Dendritic cell treated with granulocyte-macrophage colony-stimulating factor and Interleukin-4, amounts not matched to agents 40 ng/mL and 50 ng/mL, for 4 days (primary cell): Measurements from ENCODE around the gene SYNE1.
"Not testable (repeated sequence)": the region's sequence is repeated elsewhere in the genome, so short reads cannot be mapped to it uniquely, and the experiment has no call there.

ENCODE experiments used
- H3K27ac Mint-ChIP-seq: one replicate; pipeline ENCODE4 v1.8.0; 2022; ENCODE audit warnings: mild to moderate bottlenecking, mixed read lengths
- H3K27me3 Mint-ChIP-seq: one replicate; pipeline ENCODE4 v1.8.0; 2022; ENCODE audit warnings: mild to moderate bottlenecking, mixed read lengths
- H3K36me3 Mint-ChIP-seq: one replicate; pipeline ENCODE4 v1.8.0; 2022; ENCODE audit warnings: low read depth, mixed read lengths
- H3K4me1 Mint-ChIP-seq: one replicate; pipeline ENCODE4 v1.8.0; 2022; ENCODE audit warnings: low read depth, mixed read lengths
- H3K4me3 Mint-ChIP-seq: one replicate; pipeline ENCODE4 v1.8.0; 2022; ENCODE audit warnings: mild to moderate bottlenecking, moderate library complexity, mixed read lengths
- H3K9me3 Mint-ChIP-seq: one replicate; pipeline ENCODE4 v1.8.0; 2022; ENCODE audit warnings: mixed read lengths
- intact Hi-C: fragments of 100-400 bp; cut with micrococcal nuclease; formaldehyde crosslinking; loops from one replicate; pipeline ENCODE4 v1.15.0; 2022

The SYNE1 gene

DNA sequence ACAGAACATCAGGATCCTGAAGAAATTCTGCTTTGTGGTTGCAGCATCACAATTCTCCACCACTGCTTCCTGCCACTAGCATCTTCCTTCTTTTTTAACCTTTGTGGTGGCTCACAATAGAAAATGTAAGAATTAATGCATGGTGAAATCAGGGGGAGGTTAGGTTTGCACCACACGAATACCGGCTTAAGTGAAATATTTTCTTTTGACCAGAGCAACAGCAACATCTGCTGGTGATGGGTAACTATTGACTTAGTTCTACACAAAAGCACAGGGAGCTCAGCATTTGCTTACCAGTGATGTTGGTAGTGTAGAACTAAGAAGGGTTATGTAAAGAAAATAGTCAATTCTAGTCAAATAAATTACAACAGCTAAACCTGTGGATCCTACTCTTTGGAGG, 280.5 kb downstream of the SYNE1 start:
- intact Hi-C loops, result loop anchor here (2.0 kb wide), 1 partner anchor 150 kb away; no protein-coding TSS in a partner anchor
- Mint-ChIP-seq H3K36me3 (no peaks in the 10 kb centered on the region), H3K27ac (no peak overlapping the region), H3K27me3 (no peaks in the 10 kb centered on the region), H3K4me3 (no peak overlapping the region), H3K9me3 (no peaks in the 10 kb centered on the region), H3K4me1 (no peaks in the 10 kb centered on the region)

DNA sequence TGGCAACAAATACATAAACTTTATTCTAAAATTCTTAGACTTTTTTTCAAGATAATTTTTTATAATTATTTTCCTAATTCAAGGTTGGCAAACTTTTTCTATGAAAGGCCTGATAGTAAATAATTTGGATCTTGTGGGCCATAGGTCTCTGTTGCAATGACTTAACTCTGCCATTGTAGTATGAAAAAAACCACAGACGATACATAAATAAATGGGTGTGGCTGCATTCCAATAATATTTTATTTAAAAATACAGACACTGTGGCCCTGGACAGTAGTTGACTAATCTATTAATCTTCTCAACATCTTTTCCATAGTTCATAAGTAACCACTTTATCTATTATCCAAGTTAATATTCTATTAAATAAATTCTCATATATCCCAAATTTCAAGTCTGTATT, 281.1 kb downstream of the SYNE1 start:
- intact Hi-C loops, result loop anchor here (2.0 kb wide), 1 partner anchor 149 kb away; no protein-coding TSS in a partner anchor
- no peaks in the 10 kb centered on the region for H3K36me3 Mint-ChIP-seq
- H3K27me3 Mint-ChIP-seq, result no peaks in the 10 kb centered on the region
- H3K4me3 Mint-ChIP-seq, result no peak overlapping the region
- no peaks in the 10 kb centered on the region for H3K4me1 Mint-ChIP-seq
- H3K9me3 Mint-ChIP-seq, result no peaks in the 10 kb centered on the region
- no peak overlapping the region for H3K27ac Mint-ChIP-seq

DNA sequence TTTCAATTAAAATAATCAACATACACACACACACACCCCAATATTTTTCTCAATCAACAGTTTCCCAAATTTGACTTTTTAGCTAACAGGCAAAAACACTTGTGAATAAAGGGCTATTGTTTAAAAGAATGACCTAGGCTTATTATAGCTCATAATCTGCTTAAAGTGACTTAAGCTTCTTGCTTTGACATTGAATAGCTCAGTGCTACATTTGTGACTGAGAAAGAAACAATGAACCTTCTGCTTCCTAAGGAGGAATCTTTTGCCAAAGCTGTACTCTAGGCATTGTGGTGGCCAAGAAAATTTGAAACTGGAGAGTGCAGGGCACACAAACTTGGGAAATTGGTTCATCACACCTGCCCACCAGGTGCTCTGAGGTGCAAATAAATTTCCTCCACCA, 282.0 kb downstream of the SYNE1 start:
- Mint-ChIP-seq H3K27ac (no peak overlapping the region), H3K36me3 (no peaks in the 10 kb centered on the region), H3K4me3 (no peak overlapping the region), H3K27me3 (no peaks in the 10 kb centered on the region), H3K9me3 (no peaks in the 10 kb centered on the region), H3K4me1 (no peaks in the 10 kb centered on the region)
- intact Hi-C loops, result no loop called here

DNA sequence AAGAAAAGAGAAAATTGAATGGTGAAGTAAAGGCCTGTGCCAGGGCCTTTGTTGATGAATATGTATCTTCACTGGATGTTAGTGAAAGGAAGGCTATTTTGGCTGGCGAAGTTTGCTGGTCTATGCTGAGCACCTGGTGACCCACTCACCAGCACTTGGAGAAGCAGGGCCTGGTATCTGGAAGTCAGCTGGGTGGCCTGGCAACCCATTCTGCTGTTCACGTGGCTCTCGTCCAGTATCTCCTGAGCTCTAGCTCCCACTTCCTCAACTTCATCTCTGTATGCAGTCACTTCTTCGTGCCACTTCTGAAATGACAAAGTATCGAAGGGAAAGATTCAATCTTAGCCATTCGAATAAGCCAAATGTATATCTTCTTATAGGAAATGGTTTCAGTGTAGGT, 283.7 kb downstream of the SYNE1 start:
- intact Hi-C loops, result no loop called here
- Mint-ChIP-seq H3K36me3 (no peaks in the 10 kb centered on the region), H3K9me3 (no peaks in the 10 kb centered on the region), H3K4me3 (no peak overlapping the region), H3K27me3 (no peaks in the 10 kb centered on the region), H3K4me1 (no peaks in the 10 kb centered on the region), H3K27ac (no peak overlapping the region)

DNA sequence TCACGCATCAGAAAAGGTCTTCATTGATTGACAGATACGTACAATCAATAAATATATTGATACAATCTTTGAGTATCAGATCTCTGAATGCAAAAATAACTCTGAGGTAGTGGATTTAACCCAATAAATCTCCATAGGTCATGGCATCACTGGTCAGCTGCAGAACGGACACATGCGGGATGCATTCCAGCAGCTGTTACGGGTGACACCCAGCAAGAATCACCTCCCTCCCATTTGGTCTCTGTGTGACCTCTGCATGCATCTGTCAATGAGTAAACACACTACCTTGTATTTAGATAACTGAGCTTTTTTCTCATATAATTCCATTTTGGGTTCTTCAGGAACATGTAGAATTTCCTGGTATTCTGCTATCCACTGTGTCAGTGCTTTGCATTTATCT, 285.4 kb downstream of the SYNE1 start:
- no peak overlapping the region for H3K27ac Mint-ChIP-seq
- H3K9me3 Mint-ChIP-seq, result no peaks in the 10 kb centered on the region
- no peaks in the 10 kb centered on the region for H3K36me3 Mint-ChIP-seq
- H3K4me1 Mint-ChIP-seq, result no peaks in the 10 kb centered on the region
- intact Hi-C loops, result no loop called here
- no peaks in the 10 kb centered on the region for H3K27me3 Mint-ChIP-seq
- H3K4me3 Mint-ChIP-seq, result no peak overlapping the region

DNA sequence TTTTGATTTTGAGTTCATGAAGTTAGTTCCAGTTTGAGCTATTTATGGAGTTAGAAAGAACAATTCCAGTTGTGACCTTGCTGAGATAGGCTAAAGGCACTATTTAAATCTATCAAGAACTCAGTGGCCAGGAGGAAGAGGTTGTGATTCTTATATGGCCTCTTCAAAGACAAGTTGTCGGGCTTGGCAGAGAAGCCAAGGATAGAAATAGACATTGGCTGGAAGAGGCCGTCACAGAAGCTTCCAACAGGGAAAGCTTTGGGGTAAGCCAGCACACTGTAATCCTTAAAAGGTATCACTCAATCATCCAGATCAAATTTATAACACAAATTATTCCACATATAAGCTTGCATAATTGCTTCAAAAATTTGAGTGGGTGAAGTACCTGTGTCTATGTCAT, 286.1 kb downstream of the SYNE1 start:
- H3K36me3 Mint-ChIP-seq, result no peaks in the 10 kb centered on the region
- intact Hi-C loops, result no loop called here
- H3K27ac Mint-ChIP-seq, result no peak overlapping the region
- H3K4me3 Mint-ChIP-seq, result no peak overlapping the region
- no peaks in the 10 kb centered on the region for H3K9me3 Mint-ChIP-seq
- no peaks in the 10 kb centered on the region for H3K4me1 Mint-ChIP-seq
- no peaks in the 10 kb centered on the region for H3K27me3 Mint-ChIP-seq

DNA sequence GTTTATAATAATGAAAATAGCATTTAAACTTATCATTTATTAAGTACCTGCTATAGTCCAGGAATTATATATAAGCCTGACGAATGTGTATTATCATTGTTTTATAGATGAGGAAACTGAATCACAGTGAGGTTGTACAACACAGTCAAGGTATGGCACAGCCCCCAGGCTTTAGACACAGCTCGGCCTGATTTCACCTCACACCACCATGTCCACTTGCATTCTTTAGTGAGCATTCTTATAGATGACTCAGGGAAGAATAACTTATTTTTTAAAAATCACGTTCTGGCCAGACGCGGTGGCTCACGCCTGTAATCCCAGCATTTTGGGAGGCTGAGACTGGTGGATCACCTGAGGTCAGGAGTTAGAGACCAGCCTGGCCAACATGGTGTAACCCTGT, 289.0 kb downstream of the SYNE1 start:
- intact Hi-C loops, result no loop called here
- H3K36me3 Mint-ChIP-seq, result no peaks in the 10 kb centered on the region
- H3K27ac Mint-ChIP-seq, result no peak overlapping the region

DNA sequence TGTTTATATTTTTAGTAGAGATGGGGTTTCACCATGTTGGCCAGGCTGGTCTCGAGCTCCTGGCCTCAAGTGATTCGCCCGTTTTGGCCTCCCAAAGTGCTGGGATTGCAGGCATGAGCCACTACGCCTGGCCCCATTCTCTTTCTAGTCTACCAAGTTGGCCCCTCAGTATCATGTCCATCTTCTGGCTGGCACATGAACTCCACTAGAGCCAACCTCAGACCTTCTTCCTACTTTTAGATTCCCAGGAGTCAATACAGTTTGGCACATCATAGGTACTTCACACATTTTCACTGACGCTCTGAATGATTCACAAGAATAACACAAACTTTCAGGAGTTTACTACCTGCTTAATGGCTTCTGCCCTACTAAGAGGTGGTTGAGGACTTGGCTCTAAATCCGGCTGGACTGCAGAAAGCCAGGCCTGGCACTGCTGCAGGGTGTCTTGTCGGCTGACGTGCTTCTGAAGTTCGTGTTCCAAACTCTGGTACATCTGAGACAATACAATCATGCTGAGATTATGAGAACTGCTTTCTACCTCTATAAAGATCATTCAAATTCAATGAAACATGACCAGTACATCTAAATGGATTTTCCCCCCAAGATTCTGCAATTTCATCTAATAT, 293.3 kb downstream of the SYNE1 start:
- intact Hi-C loops, result no loop called here
- Mint-ChIP-seq H3K27me3 (no peaks in the 10 kb centered on the region), H3K27ac (no peak overlapping the region), H3K9me3 (no peaks in the 10 kb centered on the region), H3K4me1 (no peaks in the 10 kb centered on the region), H3K36me3 (no peaks in the 10 kb centered on the region), H3K4me3 (no peak overlapping the region)

More for the DNA sequence above, 289.0 kb downstream of the SYNE1 start:
- no peaks in the 10 kb centered on the region for H3K4me1 Mint-ChIP-seq
- no peaks in the 10 kb centered on the region for H3K9me3 Mint-ChIP-seq
- no peak overlapping the region for H3K4me3 Mint-ChIP-seq
- H3K27me3 Mint-ChIP-seq, result no peaks in the 10 kb centered on the region

DNA sequence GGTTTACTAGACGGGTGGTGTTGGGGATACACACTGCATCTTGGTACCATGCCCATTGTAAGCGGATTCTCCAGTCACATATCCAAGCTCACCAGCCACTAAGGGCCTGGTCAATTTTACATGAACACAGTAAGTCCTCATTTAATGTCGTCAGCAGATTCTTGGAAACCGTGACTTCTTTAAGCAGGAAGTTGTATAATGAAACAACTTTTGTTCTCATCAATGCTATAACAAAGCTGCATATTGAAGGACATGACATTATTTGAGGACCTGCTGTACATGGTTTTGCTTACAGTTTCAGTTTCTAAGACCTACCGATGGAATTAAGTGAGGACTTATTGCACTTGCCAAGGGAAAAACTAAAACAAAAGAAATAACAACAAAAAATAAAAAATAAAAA, 295.6 kb downstream of the SYNE1 start:
- Mint-ChIP-seq H3K4me1 (peaks cover 6% of the 10 kb centered on the region), H3K4me3 (no peak overlapping the region), H3K36me3 (no peaks in the 10 kb centered on the region), H3K27me3 (peaks cover 2% of the 10 kb centered on the region), H3K9me3 (no peaks in the 10 kb centered on the region), H3K27ac (no peak overlapping the region)
- intact Hi-C loops, result no loop called here

DNA sequence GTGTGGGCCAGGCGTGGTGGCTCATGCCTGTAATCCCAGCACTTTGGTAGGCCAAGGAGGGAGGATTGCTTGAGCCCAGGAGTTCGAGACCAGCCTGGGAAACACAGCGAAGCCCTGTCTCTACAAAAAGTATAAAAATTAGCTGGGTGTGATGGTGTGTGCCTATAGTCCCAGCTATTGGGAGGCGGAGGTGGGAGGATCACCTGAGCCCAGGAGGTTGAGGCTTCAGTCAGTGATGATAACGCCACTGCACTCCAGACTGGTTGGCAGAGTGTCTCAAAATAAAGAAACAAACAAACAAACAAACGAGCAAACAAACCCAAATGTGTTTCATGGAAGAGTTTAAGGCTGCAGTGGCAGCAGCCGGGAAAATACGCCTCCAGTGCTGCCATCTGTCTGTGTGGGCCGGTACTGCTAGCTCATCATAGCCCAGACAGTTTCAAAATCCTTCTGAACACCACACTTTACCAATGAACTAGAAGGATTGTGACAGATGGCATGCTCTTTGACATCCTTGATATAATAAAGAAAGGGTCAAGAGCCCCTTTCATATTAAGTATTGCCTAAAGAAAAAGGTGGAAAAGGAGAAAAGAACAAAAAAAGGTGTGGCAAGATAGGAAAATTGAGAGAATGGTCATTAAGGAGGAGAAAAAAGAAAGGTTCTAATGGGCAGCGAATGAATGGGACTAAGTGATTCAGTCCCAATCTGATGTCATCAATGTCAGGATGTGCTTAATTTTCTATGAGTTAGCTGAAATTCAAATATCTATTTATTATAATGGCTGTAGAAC, 298.6 kb downstream of the SYNE1 start:
- no peak overlapping the region for H3K4me3 Mint-ChIP-seq
- peaks cover 6% of the 10 kb centered on the region for H3K4me1 Mint-ChIP-seq
- peaks cover 2% of the 10 kb centered on the region for H3K27me3 Mint-ChIP-seq
- H3K9me3 Mint-ChIP-seq, result no peaks in the 10 kb centered on the region
- intact Hi-C loops, result loop anchor here (1.0 kb wide), 1 partner anchor 35 kb away; no protein-coding TSS in a partner anchor
- no peak overlapping the region for H3K27ac Mint-ChIP-seq
- no peaks in the 10 kb centered on the region for H3K36me3 Mint-ChIP-seq

DNA sequence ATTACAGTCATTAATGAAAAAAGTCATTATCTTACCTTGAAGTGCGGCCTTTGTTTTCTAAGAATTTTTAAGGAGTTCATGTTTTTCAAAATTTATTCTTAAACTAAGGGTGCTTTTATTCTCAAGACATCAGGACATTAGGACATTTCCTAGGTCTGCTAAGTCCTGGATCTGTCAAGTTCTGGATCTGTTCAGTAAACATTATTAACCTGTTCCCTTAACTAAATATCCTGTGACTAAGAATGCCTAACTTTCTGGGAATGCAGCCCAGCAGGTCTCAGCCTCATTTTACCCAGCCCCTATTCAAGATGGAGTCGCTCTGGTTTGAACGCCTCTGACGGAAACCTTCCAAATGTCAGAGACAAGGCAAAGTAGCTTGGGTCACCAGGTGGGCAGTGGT, 302.6 kb downstream of the SYNE1 start:
- no peak overlapping the region for H3K4me3 Mint-ChIP-seq
- H3K9me3 Mint-ChIP-seq, result no peaks in the 10 kb centered on the region
- no peak overlapping the region for H3K27ac Mint-ChIP-seq
- no peaks in the 10 kb centered on the region for H3K36me3 Mint-ChIP-seq
- peaks cover 2% of the 10 kb centered on the region for H3K27me3 Mint-ChIP-seq
- intact Hi-C loops, result loop anchor here (2.0 kb wide), 1 partner anchor 14 kb away; no protein-coding TSS in a partner anchor
- peaks cover 27% of the 10 kb centered on the region for H3K4me1 Mint-ChIP-seq

DNA sequence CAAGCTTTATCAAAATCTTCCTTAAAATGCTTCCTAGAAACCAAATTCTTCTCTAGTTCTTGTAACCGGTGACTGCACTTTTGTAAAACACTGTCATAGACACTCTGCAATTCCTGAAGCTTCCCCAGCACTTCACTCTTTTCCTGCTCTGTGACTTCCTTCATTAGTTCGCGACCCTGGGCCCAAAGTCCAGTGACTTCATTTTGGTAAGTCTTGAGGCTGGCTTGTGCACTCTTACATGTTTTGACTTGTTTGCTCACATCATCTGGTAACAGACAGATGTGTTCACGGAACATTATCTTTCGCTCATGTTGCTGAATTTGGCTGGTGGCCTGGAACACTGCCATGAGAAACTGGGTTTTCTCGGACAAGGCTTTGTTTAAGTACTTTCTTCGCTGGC, 306.2 kb downstream of the SYNE1 start:
- H3K4me1 Mint-ChIP-seq, result peaks cover 25% of the 10 kb centered on the region
- H3K27me3 Mint-ChIP-seq, result no peaks in the 10 kb centered on the region
- H3K4me3 Mint-ChIP-seq, result no peak overlapping the region
- H3K27ac Mint-ChIP-seq, result peak overlapping the region; percentile 48
- intact Hi-C loops, result no loop called here
- no peaks in the 10 kb centered on the region for H3K9me3 Mint-ChIP-seq
- no peaks in the 10 kb centered on the region for H3K36me3 Mint-ChIP-seq

DNA sequence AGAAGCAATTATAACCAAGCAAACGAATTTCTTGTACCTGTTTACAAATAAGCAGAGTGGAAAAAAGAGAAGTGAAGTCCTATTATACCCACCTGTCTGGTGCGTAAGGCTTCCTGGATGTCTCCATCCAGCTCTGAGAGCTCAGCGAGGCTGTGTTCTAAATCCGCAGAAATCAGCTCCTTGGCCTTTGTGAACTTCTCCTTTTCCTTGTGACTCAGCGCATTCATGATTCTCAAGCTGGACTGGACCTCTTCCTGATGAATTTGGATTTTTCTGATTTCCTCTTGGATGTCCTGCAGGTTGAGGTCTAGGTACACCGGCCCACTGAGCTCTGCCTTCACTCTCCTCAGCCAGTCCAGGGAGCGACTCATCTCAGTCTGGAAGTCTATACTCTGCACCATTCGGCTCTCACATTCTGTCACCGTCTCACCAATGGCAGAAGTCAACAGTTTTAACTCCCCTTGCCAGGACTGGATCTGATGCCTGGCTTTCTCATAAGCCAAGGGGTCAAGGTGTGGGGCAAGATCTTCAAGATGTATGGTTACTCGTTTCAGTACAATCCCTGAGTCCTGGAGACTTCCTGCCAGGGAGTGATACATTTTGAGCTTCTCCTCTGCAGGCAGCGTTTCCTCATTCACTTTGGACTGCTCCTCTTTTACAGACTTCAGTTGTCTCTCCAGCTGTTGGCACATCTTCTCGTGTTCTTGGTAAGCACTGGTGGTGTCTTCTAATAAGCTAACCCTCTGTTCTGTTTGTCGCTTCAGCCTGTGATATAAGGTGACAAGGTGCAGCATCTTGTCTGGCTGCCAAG, 307.3 kb downstream of the SYNE1 start:
- H3K9me3 Mint-ChIP-seq, result no peaks in the 10 kb centered on the region
- peak overlapping the region; percentile 48 for H3K27ac Mint-ChIP-seq
- intact Hi-C loops, result no loop called here
- H3K36me3 Mint-ChIP-seq, result no peaks in the 10 kb centered on the region
- no peak overlapping the region for H3K4me3 Mint-ChIP-seq
- H3K4me1 Mint-ChIP-seq, result peaks cover 25% of the 10 kb centered on the region
- H3K27me3 Mint-ChIP-seq, result no peaks in the 10 kb centered on the region

DNA sequence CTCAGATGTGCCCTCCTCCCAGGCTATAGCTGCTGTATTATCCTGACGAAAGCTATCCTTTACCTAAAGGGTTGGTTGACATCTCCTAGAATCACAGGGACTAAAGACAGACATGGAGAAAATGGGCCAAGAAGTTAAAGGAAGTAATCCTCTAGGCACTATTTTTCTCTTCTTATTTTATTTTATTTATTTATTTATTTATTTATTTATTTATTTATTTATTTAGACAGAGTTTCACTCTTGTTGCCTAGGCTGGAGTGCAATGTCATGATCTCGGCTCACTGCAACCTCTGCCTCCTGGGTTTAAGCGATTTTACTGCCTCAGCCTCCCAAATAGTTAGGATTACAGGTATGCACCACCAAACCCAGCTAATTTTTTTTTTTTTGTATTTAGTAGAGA, 309.0 kb downstream of the SYNE1 start:
- H3K36me3 Mint-ChIP-seq, H3K4me3 Mint-ChIP-seq, H3K27me3 Mint-ChIP-seq, H3K27ac Mint-ChIP-seq, H3K9me3 Mint-ChIP-seq, intact Hi-C loops: not testable (repeated sequence)
- H3K4me1 Mint-ChIP-seq, result peaks cover 25% of the 10 kb centered on the region
